ENCODE measurements around the gene UNKL. TPM values are rescaled to one million over a fixed set of nuclear protein-coding genes. Genes with fewer than 3 reads are reported as not detected.

The UNKL gene
- total RNA-seq, 2 donors from 2014 or later, result 11.2 to 21.4 TPM

DNA sequence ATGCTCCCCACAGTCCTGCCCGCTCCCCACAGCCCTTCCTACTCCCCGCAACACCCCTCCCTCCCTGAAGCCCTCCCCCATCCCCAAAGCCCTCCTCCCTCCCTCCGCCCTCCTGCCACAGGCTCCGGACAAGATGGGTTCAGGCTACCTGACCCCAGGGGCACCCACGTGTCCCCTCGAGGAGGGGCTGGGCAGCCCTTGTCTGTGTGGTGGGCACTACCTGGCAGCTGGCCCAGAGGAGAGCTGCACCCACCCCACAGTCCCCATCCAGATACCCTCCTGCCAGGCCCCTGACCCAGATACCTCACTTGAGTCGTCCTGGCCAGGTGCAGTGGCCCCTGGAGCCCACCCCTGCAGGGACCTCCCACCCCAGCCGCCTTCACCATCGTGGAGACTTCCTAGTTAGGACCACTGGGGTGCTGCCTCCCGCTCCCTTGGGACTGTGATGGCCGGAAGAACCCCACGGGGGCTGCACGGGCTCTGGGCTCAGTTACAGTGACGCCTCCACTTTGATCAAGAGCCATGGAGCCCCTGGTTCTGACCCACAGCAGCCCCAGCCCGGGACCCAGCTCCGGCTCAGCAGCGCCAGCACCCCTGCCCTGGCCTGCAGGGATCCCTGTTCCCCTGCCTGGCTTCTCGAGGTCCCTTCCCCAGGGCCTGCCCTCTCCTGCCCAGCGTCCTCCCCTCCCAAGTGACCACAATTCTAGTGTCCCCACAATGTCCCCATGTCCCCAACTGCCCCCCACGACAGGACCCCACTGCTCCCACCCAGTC lies 17.2 kb upstream of the UNKL start:
- 63 to 76% methylated on average over 8 to 18 of the region's 20 CpGs for WGBS, 2 donors
- no peak overlapping the region for H3K4me3 ChIP-seq
- H3K4me1 ChIP-seq, result peaks cover 10% of the 10 kb centered on the region
- H3K27me3 ChIP-seq, result no peaks in the 10 kb centered on the region
- intact Hi-C loops (cut with DNase I), result no loop called here
- H3K9me3 ChIP-seq, result no peaks in the 10 kb centered on the region
- ATAC-seq, result no peak
- DNase-seq, result no peak
- no peak for TF ChIP-seq POLR2A (IDR thresholded peaks at IDR 0.05)
- TF ChIP-seq, protein P1, sequence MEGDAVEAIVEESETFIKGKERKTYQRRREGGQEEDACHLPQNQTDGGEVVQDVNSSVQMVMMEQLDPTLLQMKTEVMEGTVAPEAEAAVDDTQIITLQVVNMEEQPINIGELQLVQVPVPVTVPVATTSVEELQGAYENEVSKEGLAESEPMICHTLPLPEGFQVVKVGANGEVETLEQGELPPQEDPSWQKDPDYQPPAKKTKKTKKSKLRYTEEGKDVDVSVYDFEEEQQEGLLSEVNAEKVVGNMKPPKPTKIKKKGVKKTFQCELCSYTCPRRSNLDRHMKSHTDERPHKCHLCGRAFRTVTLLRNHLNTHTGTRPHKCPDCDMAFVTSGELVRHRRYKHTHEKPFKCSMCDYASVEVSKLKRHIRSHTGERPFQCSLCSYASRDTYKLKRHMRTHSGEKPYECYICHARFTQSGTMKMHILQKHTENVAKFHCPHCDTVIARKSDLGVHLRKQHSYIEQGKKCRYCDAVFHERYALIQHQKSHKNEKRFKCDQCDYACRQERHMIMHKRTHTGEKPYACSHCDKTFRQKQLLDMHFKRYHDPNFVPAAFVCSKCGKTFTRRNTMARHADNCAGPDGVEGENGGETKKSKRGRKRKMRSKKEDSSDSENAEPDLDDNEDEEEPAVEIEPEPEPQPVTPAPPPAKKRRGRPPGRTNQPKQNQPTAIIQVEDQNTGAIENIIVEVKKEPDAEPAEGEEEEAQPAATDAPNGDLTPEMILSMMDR (IDR thresholded peaks at IDR 0.05), result no peak
- H3K27ac ChIP-seq, result no peak overlapping the region
- no peaks in the 10 kb centered on the region for H3K36me3 ChIP-seq (replicated peaks in 1 of 2; ENCODE audit: insufficient read depth in 1 of 2, low read depth in 2 of 2)

DNA sequence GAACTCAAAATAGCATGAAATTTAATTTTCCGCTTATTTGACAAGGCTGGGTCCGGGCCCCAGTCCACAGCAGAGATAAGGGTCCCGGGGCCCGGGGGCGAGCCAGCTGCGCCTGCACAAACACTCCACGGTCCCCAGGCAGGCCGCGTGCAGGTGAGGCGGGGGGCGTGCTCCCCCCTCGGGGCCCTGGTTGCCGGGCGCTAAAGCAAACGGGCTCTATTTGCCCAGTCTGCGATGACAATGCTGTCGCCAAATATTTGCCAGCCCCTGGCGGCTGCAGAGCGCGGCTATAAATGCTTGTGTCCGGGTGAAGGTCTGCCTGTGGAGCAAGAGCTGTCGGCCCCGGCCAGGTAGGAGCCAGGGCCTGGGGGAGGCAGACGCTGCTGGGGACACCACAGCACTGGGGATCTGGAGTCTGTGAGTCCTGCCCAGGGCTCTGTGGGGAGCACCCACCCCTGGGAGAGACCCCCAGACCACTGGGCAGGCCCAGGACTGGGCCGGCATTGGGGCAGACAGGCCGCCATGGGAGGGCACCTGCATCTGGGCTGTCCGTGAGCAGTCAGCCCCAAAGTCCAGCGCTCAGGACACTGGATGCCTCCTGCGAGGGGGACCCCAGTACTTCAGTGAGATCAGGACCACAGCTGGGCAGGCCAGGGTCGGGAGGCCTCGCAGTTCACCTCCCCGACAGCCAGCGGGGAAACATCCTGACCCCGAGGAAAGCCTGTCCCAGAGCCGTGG lies 16.4 kb upstream of the UNKL start, which contains the start of gene PERCC1:
Gene PERCC1, plus strand, starts transcription at position 320 of the 738 bp plus-strand sequence. CDS start 1,516 bp downstream, outside the sequence.
- ATAC-seq (no peak), DNase-seq (peak in 3 of 4 donors; percentile 14 to 43 (median 27))
- TF ChIP-seq, protein P1 (IDR thresholded peaks at IDR 0.05), result peak in 2 of 7 experiments; percentile 8 to 18
- TF ChIP-seq POLR2A (IDR thresholded peaks at IDR 0.05), result no peak
- WGBS, 2 donors, result 34 to 93% methylated on average over 7 to 34 of the region's 35 CpGs
- peaks cover 10% of the 10 kb centered on the region for H3K4me1 ChIP-seq
- no peaks in the 10 kb centered on the region for H3K27me3 ChIP-seq
- intact Hi-C loops (cut with DNase I), result no loop called here
- no peak within 1 kb of the TSS for H3K4me3 ChIP-seq
- H3K27ac ChIP-seq, result no peak within 1 kb of the TSS
- no peaks in the 10 kb centered on the region for H3K36me3 ChIP-seq (replicated peaks in 1 of 2; ENCODE audit: insufficient read depth in 1 of 2, low read depth in 2 of 2)
- no peaks in the 10 kb centered on the region for H3K9me3 ChIP-seq

DNA sequence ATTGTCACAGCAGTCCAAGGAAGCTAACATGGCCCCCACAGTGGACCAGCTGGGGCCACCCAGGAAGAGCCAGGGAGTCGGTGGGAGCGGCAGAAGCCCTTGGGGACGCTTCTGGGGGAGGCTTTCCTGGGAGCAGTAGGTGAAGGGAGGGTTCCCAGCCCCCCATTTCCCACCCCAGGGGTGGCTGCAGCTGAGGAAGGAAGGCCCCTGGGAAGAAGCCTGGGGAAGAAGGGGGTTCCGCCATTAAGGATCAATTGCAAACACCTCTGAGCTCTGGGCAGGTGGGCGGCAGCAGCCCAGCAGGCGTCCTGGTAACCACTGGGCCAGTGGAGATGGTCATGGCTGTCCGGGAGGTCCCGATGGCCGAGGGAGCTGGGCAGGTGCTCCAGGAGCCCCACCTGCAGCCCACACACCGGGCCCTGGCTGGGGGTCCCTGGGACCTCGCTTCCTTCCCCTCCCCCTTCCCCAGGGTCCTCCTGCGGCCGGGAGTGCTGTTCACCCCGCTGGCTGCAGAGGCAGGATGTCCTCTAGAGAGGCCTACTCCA lies 15.8 kb upstream of the UNKL start:
- no peak overlapping the region for H3K27ac ChIP-seq
- intact Hi-C loops (cut with DNase I), result no loop called here
- no peak for ATAC-seq

DNA sequence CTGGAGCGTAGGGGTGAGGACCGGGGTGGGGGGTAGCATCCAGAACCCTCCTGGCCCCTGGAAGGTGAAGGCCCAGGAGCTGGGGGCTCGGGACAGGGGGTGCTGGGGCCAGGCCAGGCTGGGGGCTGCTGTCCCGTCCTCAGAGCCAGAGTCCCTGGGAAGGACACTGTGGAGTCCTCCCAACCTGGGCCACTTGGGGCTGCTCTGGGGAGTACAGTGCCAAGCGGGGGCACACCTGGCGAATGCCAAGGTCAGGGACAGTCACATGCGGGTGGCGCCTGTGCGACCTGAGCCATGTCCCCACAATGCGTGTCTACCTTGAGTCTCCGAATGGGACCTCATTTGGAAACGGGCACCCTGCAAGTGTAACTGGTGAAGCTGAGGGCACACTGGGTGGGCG lies 15.1 kb upstream of the UNKL start:
- Histone ChIP-seq H3K27me3 (no peaks in the 10 kb centered on the region), H3K4me3 (no peak overlapping the region), H3K36me3 (replicated peaks in 1 of 2; ENCODE audit: insufficient read depth in 1 of 2, low read depth in 2 of 2) (no peaks in the 10 kb centered on the region), H3K4me1 (peaks cover 10% of the 10 kb centered on the region), H3K27ac (no peak overlapping the region), H3K9me3 (no peaks in the 10 kb centered on the region)
- TF ChIP-seq, protein P1 (IDR thresholded peaks at IDR 0.05), result no peak
- TF ChIP-seq POLR2A (IDR thresholded peaks at IDR 0.05), result no peak
- 89% methylated on average over 13 of the region's 13 CpGs; no CpG with 5 or more reads in 1 of the 2 donors for WGBS, 2 donors
- DNase-seq (no peak), ATAC-seq (no peak)
- intact Hi-C loops (cut with DNase I), result no loop called here

More for the DNA sequence above, 15.8 kb upstream of the UNKL start:
- H3K4me3 ChIP-seq, result no peak overlapping the region
- TF ChIP-seq, protein P1 (IDR thresholded peaks at IDR 0.05), result no peak
- no peak for TF ChIP-seq POLR2A (IDR thresholded peaks at IDR 0.05)
- H3K4me1 ChIP-seq, result peaks cover 10% of the 10 kb centered on the region
- 59 to 93% methylated on average over 4 to 12 of the region's 14 CpGs for WGBS, 2 donors
- no peaks in the 10 kb centered on the region for H3K36me3 ChIP-seq (replicated peaks in 1 of 2; ENCODE audit: insufficient read depth in 1 of 2, low read depth in 2 of 2)
- H3K27me3 ChIP-seq, result no peaks in the 10 kb centered on the region
- DNase-seq, result no peak
- no peaks in the 10 kb centered on the region for H3K9me3 ChIP-seq
